GM23338 (cell line): ENCODE measurements around the gene CDKAL1. TPM values are rescaled to one million over a fixed set of nuclear protein-coding genes. Genes with fewer than 3 reads are reported as not detected.
"Not testable (repeated sequence)": the region's sequence is repeated elsewhere in the genome, so short reads cannot be mapped to it uniquely, and the experiment has no call there.

Experiments used
- ATAC-seq: fragments of 200-7000 bp; cut with Tn5 transposase; 3 replicates; pipeline ENCODE4 v1.9.1; 2020
- DNase-seq: peaks from one replicate; pipeline ENCODE4 v3.0.0-alpha.2; 2015; ENCODE audit warnings: low spot score
- H2AFZ ChIP-seq: fragments of 200-600 bp; sonication (generic); 2 replicates; pipeline ENCODE4 v1.8.0; 2016; ENCODE audit warnings: antibody characterized with exemption, mild to moderate bottlenecking, moderate library complexity
- H3F3A ChIP-seq: fragments of 200-600 bp; sonication (generic); replicated peaks from 2 replicates; pipeline ENCODE4 v1.8.0; 2017; ENCODE audit warnings: antibody characterized with exemption, mixed run types, low read depth
- H3K27ac ChIP-seq: fragments of 200-600 bp; sonication (generic); 2 replicates; pipeline ENCODE4 v1.6.1; 2016; ENCODE audit warnings: low read depth
- H3K27me3 ChIP-seq: fragments of 200-600 bp; sonication (generic); 2 replicates; pipeline ENCODE4 v1.8.0; 2016; ENCODE audit warnings: mild to moderate bottlenecking, mixed run types, moderate library complexity; ENCODE audit not compliant: insufficient read depth
- H3K36me3 ChIP-seq: fragments of 200-600 bp; sonication (generic); 2 replicates; pipeline ENCODE4 v1.8.0; 2016; ENCODE audit warnings: mild to moderate bottlenecking; ENCODE audit not compliant: insufficient read depth
- H3K4me1 ChIP-seq: fragments of 200-600 bp; sonication (generic); 2 replicates; pipeline ENCODE4 v1.8.0; 2016; ENCODE audit warnings: mild to moderate bottlenecking, moderate library complexity; ENCODE audit not compliant: insufficient read depth
- H3K4me2 ChIP-seq: fragments of 200-600 bp; sonication (generic); 2 replicates; pipeline ENCODE4 v1.7.1; 2017; ENCODE audit warnings: mixed run types
- H3K4me3 ChIP-seq: fragments of 200-600 bp; sonication (generic); 2 replicates; pipeline ENCODE4 v1.6.1; 2016; ENCODE audit warnings: mixed run types
- H3K79me2 ChIP-seq: fragments of 200-600 bp; sonication (generic); replicated peaks from 2 replicates; pipeline ENCODE4 v1.8.0; 2017; ENCODE audit warnings: mild to moderate bottlenecking; ENCODE audit not compliant: insufficient read depth
- H3K9me2 ChIP-seq: fragments of 200-600 bp; sonication (generic); 2 replicates; pipeline ENCODE4 v1.8.0; 2017; ENCODE audit not compliant: insufficient read depth
- H4K20me1 ChIP-seq: fragments of 200-600 bp; sonication (generic); replicated peaks from 2 replicates; pipeline ENCODE4 v1.8.0; 2017; ENCODE audit warnings: mild to moderate bottlenecking; ENCODE audit not compliant: insufficient read depth
- H3K27ac Mint-ChIP-seq: 2 replicates; pipeline ENCODE4 v1.8.0; 2020; ENCODE audit warnings: inconsistent platforms, mild to moderate bottlenecking, moderate library complexity, mixed read lengths
- H3K27me3 Mint-ChIP-seq: 3 replicates; pipeline ENCODE4 v1.8.0; 2022; ENCODE audit warnings: low read depth, mild to moderate bottlenecking, moderate library complexity, mixed read lengths, inconsistent platforms; ENCODE audit not compliant: insufficient read depth, poor library complexity
- H3K36me3 Mint-ChIP-seq: 3 replicates; pipeline ENCODE4 v1.8.0; 2021; ENCODE audit warnings: low read depth, mild to moderate bottlenecking, inconsistent platforms, moderate library complexity, mixed read lengths
- H3K4me1 Mint-ChIP-seq: 3 replicates; pipeline ENCODE4 v1.8.0; 2020; ENCODE audit warnings: mild to moderate bottlenecking, inconsistent platforms, mixed read lengths
- H3K4me3 Mint-ChIP-seq: 3 replicates; pipeline ENCODE4 v1.8.0; 2021; ENCODE audit warnings: moderate library complexity, mild to moderate bottlenecking, inconsistent platforms, mixed read lengths
- H3K9me3 Mint-ChIP-seq: 3 replicates; pipeline ENCODE4 v1.8.0; 2020; ENCODE audit warnings: moderate library complexity, mild to moderate bottlenecking, inconsistent platforms, mixed read lengths
- CREB1 ChIP-seq: fragments of 250-450 bp; sonication (Bioruptor Pico); IDR thresholded peaks from 2 replicates; pipeline ENCODE4 v1.5.0; 2020; ENCODE audit warnings: low read depth, mild to moderate bottlenecking, moderate library complexity
- CTCF ChIP-seq, 2 experiments: fragments of 200-600 bp in 1 of 2; sonication (generic) in 1 of 2; conservative IDR thresholded peaks; 2 replicates each; pipeline versions ENCODE4 v1.5.1 to v1.6.1; 2016 to 2017; ENCODE audit warnings: antibody characterized with exemption in 2 of 2, low read depth in 2 of 2, mild to moderate bottlenecking in 2 of 2, moderate library complexity in 1 of 2
- EZH2 ChIP-seq: fragments of 200-600 bp; sonication (generic); IDR thresholded peaks from one replicate; pipeline ENCODE4 v1.8.0; 2017; ENCODE audit warnings: antibody characterized with exemption, mild to moderate bottlenecking, low read depth; ENCODE audit not compliant: unreplicated experiment
- EZH2phosphoT487 ChIP-seq: fragments of 200-600 bp; sonication (generic); IDR thresholded peaks from one replicate; pipeline ENCODE4 v1.8.1; 2018; ENCODE audit warnings: antibody characterized with exemption; ENCODE audit not compliant: unreplicated experiment
- JUNB ChIP-seq: IDR thresholded peaks from one replicate; pipeline ENCODE4 v1.6.1; 2016; ENCODE audit warnings: antibody characterized with exemption; ENCODE audit not compliant: unreplicated experiment
- POLR2AphosphoS5 ChIP-seq: IDR thresholded peaks from 2 replicates; pipeline ENCODE4 v1.6.1; 2016; ENCODE audit warnings: antibody characterized with exemption, low read depth
- REST ChIP-seq: IDR thresholded peaks from one replicate; pipeline ENCODE4 v1.6.1; 2018; ENCODE audit warnings: antibody characterized with exemption; ENCODE audit not compliant: unreplicated experiment
- STAT1 ChIP-seq: IDR thresholded peaks from one replicate; pipeline ENCODE4 v1.6.1; 2016; ENCODE audit warnings: antibody characterized with exemption; ENCODE audit not compliant: unreplicated experiment
- ZNF114 ChIP-seq: fragments of 250-450 bp; sonication (Bioruptor Pico); IDR thresholded peaks from 2 replicates; pipeline ENCODE4 v1.5.0; 2020; ENCODE audit warnings: mild to moderate bottlenecking, moderate library complexity
- polyA plus RNA-seq: library from polyadenylated mRNA; unstranded; fragments of >200 nt; fragmentation: Nextera tagmentation; extraction: Ambion mirVana; gene quantifications from 2 replicates; pipeline ENCODE4 v1.2.1, GENCODE V29; 2016
- total RNA-seq: library from RNA; depleted of rRNA; stranded (reverse); fragments of >200 nt; shearing (Covaris generic); gene quantifications from 2 replicates; pipeline ENCODE4 v1.2.3, GENCODE V29; 2014
- TF ChIP-seq, protein P1 (sequence below): IDR thresholded peaks from 2 replicates; pipeline ENCODE4 v1.6.1; 2016; ENCODE audit warnings: antibody characterized with exemption

CDKAL1 gene
- total and polyA plus RNA-seq, 2 experiments from 2014 or later, result 17.8 to 35.0 TPM

GRCh38 chr6:20549398-20549797, 15.1 kb downstream of the CDKAL1 start:
- H3K27me3 Mint-ChIP-seq, H3K27ac ChIP-seq, H3K4me1 Mint-ChIP-seq, H4K20me1 ChIP-seq, H3K4me1 ChIP-seq, H3K4me3 Mint-ChIP-seq, H3K27ac Mint-ChIP-seq, H3K9me3 Mint-ChIP-seq, DNase-seq, H3K36me3 ChIP-seq, H3K27me3 ChIP-seq, H3F3A ChIP-seq, H3K4me2 ChIP-seq, H3K9me2 ChIP-seq, ATAC-seq, H3K79me2 ChIP-seq, H2AFZ ChIP-seq, H3K4me3 ChIP-seq: not testable (repeated sequence)
- peaks cover 53% of the 10 kb centered on the region for H3K36me3 Mint-ChIP-seq

DNA sequence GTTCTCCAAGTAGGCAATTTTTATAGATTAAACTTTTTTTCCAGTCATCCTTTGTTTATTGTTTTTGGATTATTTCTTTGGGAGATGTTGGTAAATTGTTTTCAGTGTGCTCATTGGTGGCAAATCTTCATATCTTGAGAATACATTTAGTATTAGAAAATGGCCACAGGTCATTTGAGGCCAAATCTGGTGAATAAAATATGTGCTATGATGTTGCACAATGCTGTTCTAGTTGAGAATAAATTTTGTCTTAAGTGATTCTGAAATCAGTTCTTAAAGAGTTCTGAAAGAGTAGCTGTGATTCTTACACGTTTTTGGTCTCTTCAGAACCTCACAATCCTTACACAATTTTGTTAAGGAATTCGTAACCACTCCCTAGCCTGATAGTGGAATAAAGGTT, 20.1 kb downstream of the CDKAL1 start:
- H3K4me1 ChIP-seq, result no peaks in the 10 kb centered on the region
- H3K27ac ChIP-seq, result no peak overlapping the region
- DNase-seq, result no peak
- H3K36me3 ChIP-seq, result no peaks in the 10 kb centered on the region
- no peak for ATAC-seq
- Mint-ChIP-seq H3K4me1 (0 out of 3 replicates have a peak, but pooled peaks cover 2% of the 10 kb centered on the region), H3K9me3 (no peaks in the 10 kb centered on the region), H3K27ac (no peak overlapping the region), H3K36me3 (peaks cover 39% of the 10 kb centered on the region), H3K4me3 (no peak overlapping the region), H3K27me3 (no peaks in the 10 kb centered on the region)
- no peak overlapping the region for H2AFZ ChIP-seq
- H3K27me3 ChIP-seq, result no peaks in the 10 kb centered on the region
- no peaks in the 10 kb centered on the region for H4K20me1 ChIP-seq
- H3K79me2 ChIP-seq, result no peaks in the 10 kb centered on the region; the same call in 1 of the 2 replicates
- H3K4me3 ChIP-seq, result no peak overlapping the region
- H3K9me2 ChIP-seq, result no peaks in the 10 kb centered on the region
- no peak overlapping the region for H3K4me2 ChIP-seq
- H3F3A ChIP-seq, result no peaks in the 10 kb centered on the region
- TF ChIP-seq CREB1 (no peak), POLR2AphosphoS5 (no peak), EZH2 (no peak), STAT1 (no peak), JUNB (no peak), EZH2phosphoT487 (no peak), REST (no peak), ZNF114 (no peak), CTCF (conservative IDR thresholded peaks at IDR 0.05; ENCODE audit: low read depth in 2 of 2) (no peak)
- TF ChIP-seq, protein P1, sequence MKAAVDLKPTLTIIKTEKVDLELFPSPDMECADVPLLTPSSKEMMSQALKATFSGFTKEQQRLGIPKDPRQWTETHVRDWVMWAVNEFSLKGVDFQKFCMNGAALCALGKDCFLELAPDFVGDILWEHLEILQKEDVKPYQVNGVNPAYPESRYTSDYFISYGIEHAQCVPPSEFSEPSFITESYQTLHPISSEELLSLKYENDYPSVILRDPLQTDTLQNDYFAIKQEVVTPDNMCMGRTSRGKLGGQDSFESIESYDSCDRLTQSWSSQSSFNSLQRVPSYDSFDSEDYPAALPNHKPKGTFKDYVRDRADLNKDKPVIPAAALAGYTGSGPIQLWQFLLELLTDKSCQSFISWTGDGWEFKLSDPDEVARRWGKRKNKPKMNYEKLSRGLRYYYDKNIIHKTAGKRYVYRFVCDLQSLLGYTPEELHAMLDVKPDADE, result no peak
